ENCODE results near the gene TMEM254. TPM values are rescaled to one million over a fixed set of nuclear protein-coding genes. Genes with fewer than 3 reads are reported as not detected.

Gene TMEM254
- total and polyA plus RNA-seq, 2 donors (not counting 1 experiment from before 2014, with no cell fraction given) = 10.4 to 30.9 TPM

- Histone ChIP-seq H3K79me2 (ENCODE audit: control insufficient read depth, insufficient read depth, low read length) (no peaks in the 10 kb centered on the region), H3K9me3 (ENCODE audit: control insufficient read depth, insufficient read depth, low read depth, low read length) (no peaks in the 10 kb centered on the region), H3K27ac (ENCODE audit: insufficient read depth, low read length) (no peak overlapping the region), H3K36me3 (ENCODE audit: control insufficient read depth, insufficient read depth, low read length) (no peaks in the 10 kb centered on the region), H3K4me1 (ENCODE audit: control insufficient read depth, extremely low read depth, insufficient read depth, low read length) (peaks cover 3% of the 10 kb centered on the region), H4K20me1 (ENCODE audit: control insufficient read depth, extremely low read depth, insufficient read depth, low read length) (no peaks in the 10 kb centered on the region), H3K4me2 (ENCODE audit: extremely low read depth, insufficient read depth, low read length) (no peak overlapping the region), H3K27me3 (ENCODE audit: control insufficient read depth, insufficient read depth, low read length) (no peaks in the 10 kb centered on the region), H2AFZ (ENCODE audit: low read length) (no peak overlapping the region), H3K9ac (ENCODE audit: insufficient read depth, low read length) (no peak overlapping the region), H3K4me3 (replicated peaks in 1 of 4; ENCODE audit: control extremely low read depth in 1 of 4, insufficient read depth in 1 of 4, low read depth in 3 of 4, low read length in 4 of 4) (no peak overlapping the region)
- TF ChIP-seq EZH2 (IDR thresholded peaks at IDR 0.05; ENCODE audit: low read length, missing control alignments) = no peak
- no peak for TF ChIP-seq CTCF (conservative IDR thresholded peaks at IDR 0.05 in 1 of 2, IDR thresholded peaks at IDR 0.05 in 1 of 2; ENCODE audit: low read depth in 1 of 2, low read length in 2 of 2)
- DNase-seq (ENCODE audit: low read depth in 2 of 2) = no peak
Measured at GRCh38 chr10:80075781-80076180, 2.7 kb upstream of the TMEM254 start.

GRCh38 chr10:80077869-80078447 lies 507 bp upstream of the TMEM254 start:
- Histone ChIP-seq H3K4me1 (ENCODE audit: control insufficient read depth, extremely low read depth, insufficient read depth, low read length) (peaks cover 3% of the 10 kb centered on the region), H3K4me2 (ENCODE audit: extremely low read depth, insufficient read depth, low read length) (peak overlapping the region; percentile 92), H3K79me2 (ENCODE audit: control insufficient read depth, insufficient read depth, low read length) (no peaks in the 10 kb centered on the region), H3K9me3 (ENCODE audit: control insufficient read depth, insufficient read depth, low read depth, low read length) (no peaks in the 10 kb centered on the region), H3K4me3 (replicated peaks in 1 of 4; ENCODE audit: control extremely low read depth in 1 of 4, insufficient read depth in 1 of 4, low read depth in 3 of 4, low read length in 4 of 4) (peak overlapping the region; percentile 47 to 96 (median 68)), H3K36me3 (ENCODE audit: control insufficient read depth, insufficient read depth, low read length) (no peaks in the 10 kb centered on the region), H3K9ac (ENCODE audit: insufficient read depth, low read length) (peak overlapping the region; percentile 91), H3K27ac (ENCODE audit: insufficient read depth, low read length) (peak overlapping the region; percentile 94), H4K20me1 (ENCODE audit: control insufficient read depth, extremely low read depth, insufficient read depth, low read length) (no peaks in the 10 kb centered on the region), H3K27me3 (ENCODE audit: control insufficient read depth, insufficient read depth, low read length) (no peaks in the 10 kb centered on the region), H2AFZ (ENCODE audit: low read length) (peak overlapping the region; percentile 81)
- TF ChIP-seq CTCF (conservative IDR thresholded peaks at IDR 0.05 in 1 of 2, IDR thresholded peaks at IDR 0.05 in 1 of 2; ENCODE audit: low read depth in 1 of 2, low read length in 2 of 2) (no peak), EZH2 (IDR thresholded peaks at IDR 0.05; ENCODE audit: low read length, missing control alignments) (no peak)
- DNase-seq (ENCODE audit: low read depth in 2 of 2) = no peak

- TF ChIP-seq EZH2 (IDR thresholded peaks at IDR 0.05; ENCODE audit: low read length, missing control alignments) = no peak
- TF ChIP-seq CTCF (conservative IDR thresholded peaks at IDR 0.05 in 1 of 2, IDR thresholded peaks at IDR 0.05 in 1 of 2; ENCODE audit: low read depth in 1 of 2, low read length in 2 of 2) = no peak
- no peaks in the 10 kb centered on the region for H3K9me3 ChIP-seq (ENCODE audit: control insufficient read depth, insufficient read depth, low read depth, low read length)
- H3K4me3 ChIP-seq (replicated peaks in 1 of 4; ENCODE audit: control extremely low read depth in 1 of 4, insufficient read depth in 1 of 4, low read depth in 3 of 4, low read length in 4 of 4) = peak overlapping the region; percentile 47 to 96 (median 68)
- H3K4me1 ChIP-seq (ENCODE audit: control insufficient read depth, extremely low read depth, insufficient read depth, low read length) = peaks cover 3% of the 10 kb centered on the region
- peak overlapping the region; percentile 94 for H3K27ac ChIP-seq (ENCODE audit: insufficient read depth, low read length)
- peak overlapping the region; percentile 74 for H2AFZ ChIP-seq (ENCODE audit: low read length)
- no peak for DNase-seq (ENCODE audit: low read depth in 2 of 2)
- peak overlapping the region; percentile 69 for H3K4me2 ChIP-seq (ENCODE audit: extremely low read depth, insufficient read depth, low read length)
- H3K9ac ChIP-seq (ENCODE audit: insufficient read depth, low read length) = peak overlapping the region; percentile 91
- H3K27me3 ChIP-seq (ENCODE audit: control insufficient read depth, insufficient read depth, low read length) = no peaks in the 10 kb centered on the region
- H4K20me1 ChIP-seq (ENCODE audit: control insufficient read depth, extremely low read depth, insufficient read depth, low read length) = no peaks in the 10 kb centered on the region
- H3K36me3 ChIP-seq (ENCODE audit: control insufficient read depth, insufficient read depth, low read length) = no peaks in the 10 kb centered on the region
- H3K79me2 ChIP-seq (ENCODE audit: control insufficient read depth, insufficient read depth, low read length) = no peaks in the 10 kb centered on the region
Measured at GRCh38 chr10:80079312-80079719, 851 bp downstream of the TMEM254 start.
